HEK293 (cell line): ENCODE data around the gene TOMM40.
"Not testable (repeated sequence)": the region's sequence is repeated elsewhere in the genome, so short reads cannot be mapped to it uniquely, and the experiment has no call there.

Source experiments
- CTCF ChIA-PET: fragments of 350-600 bp; formaldehyde crosslinking; extraction: SDS; loops from one replicate; lab custom pipeline; 2021; ENCODE audit warnings: antibody characterized with exemption; lab: Yijun Ruan, JAX
- POLR2A ChIA-PET: fragments of 300-600 bp; formaldehyde crosslinking; extraction: SDS; loops from one replicate; lab custom pipeline; 2020; ENCODE audit warnings: antibody characterized with exemption, inconsistent platforms; lab: Yijun Ruan, JAX
- H3K27ac ChIP-seq: fragments of 200-500 bp; sonication (Bioruptor generic); 2 replicates; pipeline ENCODE4 v1.5.1; 2014; ENCODE audit warnings: low read depth, low read length, control low read depth, inconsistent platforms; ENCODE audit errors: extremely low read depth
- H3K36me3 ChIP-seq, 2 experiments: fragments of 200-500 bp in 1 of 2; sonication (Bioruptor generic) in 1 of 2; 1 replicate in 1 of 2; 2 replicates in 1 of 2; pipeline ENCODE4 v1.5.1; 2014 to 2017; ENCODE audit warnings: inconsistent platforms in 2 of 2, low read length in 2 of 2; ENCODE audit not compliant: control insufficient read depth in 2 of 2, insufficient read depth in 1 of 2
- H3K4me1 ChIP-seq: fragments of 200-500 bp; sonication (Bioruptor generic); 2 replicates; pipeline ENCODE4 v1.5.1; 2014; ENCODE audit warnings: mild to moderate bottlenecking, low read length, inconsistent platforms; ENCODE audit not compliant: control insufficient read depth, insufficient read depth
- H3K4me3 ChIP-seq: 2 replicates; pipeline ENCODE4 v1.5.1; 2011; ENCODE audit warnings: low read depth, mild to moderate bottlenecking, control low read depth, low read length, moderate library complexity
- H3K9me3 ChIP-seq: fragments of 200-500 bp; sonication (Bioruptor generic); 2 replicates; pipeline ENCODE4 v1.5.1; 2014; ENCODE audit warnings: low read depth, low read length, inconsistent platforms; ENCODE audit not compliant: control insufficient read depth, insufficient read depth
- EGR2 ChIP-seq: fragments of 450-650 bp; formaldehyde crosslinking; IDR thresholded peaks from 2 replicates; pipeline ENCODE4 v1.5.1; 2016; ENCODE audit warnings: low read depth, missing biosample characterization, missing genetic modification characterization
- GFI1B ChIP-seq: fragments of 450-650 bp; formaldehyde crosslinking; IDR thresholded peaks from 2 replicates; pipeline ENCODE4 v1.5.1; 2016; ENCODE audit warnings: missing biosample characterization, missing genetic modification characterization
- GLIS1 ChIP-seq: fragments of 450-650 bp; formaldehyde crosslinking; IDR thresholded peaks from 2 replicates; pipeline ENCODE4 v1.5.1; 2016; ENCODE audit warnings: missing biosample characterization, missing genetic modification characterization
- GLIS2 ChIP-seq: fragments of 450-650 bp; formaldehyde crosslinking; IDR thresholded peaks from 2 replicates; pipeline ENCODE4 v1.5.1; 2016; ENCODE audit warnings: missing biosample characterization, missing genetic modification characterization
- KLF10 ChIP-seq: fragments of 450-650 bp; IDR thresholded peaks from 2 replicates; pipeline ENCODE4 v1.5.1; 2018; ENCODE audit warnings: missing biosample characterization, mild to moderate bottlenecking, missing genetic modification characterization
- KLF9 ChIP-seq: fragments of 450-650 bp; formaldehyde crosslinking; IDR thresholded peaks from 2 replicates; pipeline ENCODE4 v1.5.1; 2016; ENCODE audit warnings: missing biosample characterization, missing genetic modification characterization, low read depth
- OSR2 ChIP-seq: fragments of 450-650 bp; formaldehyde crosslinking; IDR thresholded peaks from 2 replicates; pipeline ENCODE4 v1.5.1; 2016; ENCODE audit warnings: missing biosample characterization, missing genetic modification characterization
- ZBTB48 ChIP-seq: fragments of 450-650 bp; formaldehyde crosslinking; IDR thresholded peaks from 2 replicates; pipeline ENCODE4 v1.5.1; 2016; ENCODE audit warnings: missing biosample characterization, missing genetic modification characterization
- ZFHX2 ChIP-seq: fragments of 450-650 bp; formaldehyde crosslinking; conservative IDR thresholded peaks from 2 replicates; pipeline ENCODE4 v1.5.1; 2016; ENCODE audit warnings: missing biosample characterization, missing genetic modification characterization
- ZIC2 ChIP-seq: fragments of 450-650 bp; formaldehyde crosslinking; IDR thresholded peaks from 2 replicates; pipeline ENCODE4 v1.5.1; 2016; ENCODE audit warnings: missing biosample characterization, missing genetic modification characterization
- ZNF112 ChIP-seq: fragments of 450-650 bp; formaldehyde crosslinking; IDR thresholded peaks from 2 replicates; pipeline ENCODE4 v1.5.0; 2017; ENCODE audit warnings: missing biosample characterization, missing genetic modification characterization
- ZNF114 ChIP-seq: fragments of 450-650 bp; formaldehyde crosslinking; IDR thresholded peaks from 2 replicates; pipeline ENCODE4 v1.5.0; 2017; ENCODE audit warnings: missing biosample characterization, missing genetic modification characterization
- ZNF202 ChIP-seq: fragments of 450-650 bp; formaldehyde crosslinking; IDR thresholded peaks from 2 replicates; pipeline ENCODE4 v1.5.1; 2016; ENCODE audit warnings: missing biosample characterization, missing genetic modification characterization, borderline replicate concordance
- ZNF214 ChIP-seq: fragments of 450-650 bp; formaldehyde crosslinking; IDR thresholded peaks from 2 replicates; pipeline ENCODE4 v1.5.1; 2017; ENCODE audit warnings: missing biosample characterization, mild to moderate bottlenecking, missing genetic modification characterization, borderline replicate concordance
- ZNF350 ChIP-seq: fragments of 450-650 bp; formaldehyde crosslinking; IDR thresholded peaks from 2 replicates; pipeline ENCODE4 v1.5.0; 2017; ENCODE audit warnings: missing biosample characterization, mild to moderate bottlenecking, missing genetic modification characterization
- ZNF791 ChIP-seq: fragments of 450-650 bp; formaldehyde crosslinking; IDR thresholded peaks from 2 replicates; pipeline ENCODE4 v1.5.1; 2016; ENCODE audit warnings: missing biosample characterization, missing genetic modification characterization
- ZXDB ChIP-seq: fragments of 450-650 bp; formaldehyde crosslinking; IDR thresholded peaks from 2 replicates; pipeline ENCODE4 v1.5.1; 2016; ENCODE audit warnings: missing biosample characterization, missing genetic modification characterization
- TF ChIP-seq, protein P1 (sequence below): fragments of 450-650 bp; formaldehyde crosslinking; IDR thresholded peaks from 2 replicates; pipeline ENCODE4 v1.5.1; 2017; ENCODE audit warnings: missing biosample characterization, missing genetic modification characterization
- TF ChIP-seq, protein P2 (sequence below): fragments of 450-650 bp; formaldehyde crosslinking; IDR thresholded peaks from 2 replicates; pipeline ENCODE4 v1.5.1; 2016; ENCODE audit warnings: missing biosample characterization, missing genetic modification characterization
- TF ChIP-seq, protein P3 (sequence below): fragments of 450-650 bp; IDR thresholded peaks from 2 replicates; pipeline ENCODE4 v1.5.1; 2018; ENCODE audit warnings: missing biosample characterization, mild to moderate bottlenecking, missing genetic modification characterization
- TF ChIP-seq, protein P4 (sequence below): fragments of 450-650 bp; formaldehyde crosslinking; IDR thresholded peaks from 2 replicates; pipeline ENCODE4 v1.5.1; 2016; ENCODE audit warnings: missing biosample characterization, missing genetic modification characterization
- TF ChIP-seq, protein P5 (sequence below): fragments of 450-650 bp; formaldehyde crosslinking; IDR thresholded peaks from 2 replicates; pipeline ENCODE4 v1.5.1; 2016; ENCODE audit warnings: missing biosample characterization, missing genetic modification characterization

The TOMM40 gene

DNA sequence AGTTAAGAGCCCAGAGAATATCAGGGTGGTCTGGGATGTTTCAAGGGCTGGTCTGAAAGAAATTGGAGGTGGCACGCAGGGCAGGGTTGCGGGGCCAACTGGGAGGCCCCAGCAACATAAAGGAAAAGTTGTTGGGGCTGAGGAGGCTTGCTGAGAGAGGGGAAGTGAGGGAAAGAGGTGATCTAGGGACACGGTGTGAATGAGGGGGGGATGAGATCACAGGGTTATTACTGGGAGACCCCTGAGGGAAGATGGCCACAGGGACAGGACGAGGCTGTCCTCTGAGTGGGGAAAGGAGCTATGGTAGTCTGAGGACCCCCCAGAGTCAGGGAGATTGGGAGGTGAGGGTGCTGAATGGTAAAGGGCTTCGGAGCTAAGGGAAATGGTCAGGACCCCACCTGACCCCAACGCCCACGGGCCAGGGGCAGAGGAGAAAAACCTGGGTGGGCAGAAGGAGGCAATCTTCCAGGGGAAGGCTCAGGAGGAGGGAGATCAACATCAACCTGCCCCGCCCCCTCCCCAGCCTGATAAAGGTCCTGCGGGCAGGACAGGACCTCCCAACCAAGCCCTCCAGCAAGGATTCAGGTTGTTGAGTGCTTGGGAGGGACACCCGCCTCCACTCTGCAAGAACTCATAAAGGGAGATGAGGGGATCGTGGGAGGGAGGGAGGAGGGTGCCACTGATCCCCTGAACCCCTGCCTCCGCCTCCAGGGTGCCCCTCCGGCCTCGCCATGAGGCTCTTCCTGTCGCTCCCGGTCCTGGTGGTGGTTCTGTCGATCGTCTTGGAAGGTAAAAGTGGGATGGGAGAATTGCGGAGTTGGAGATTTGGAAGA, 35.4 kb downstream of the TOMM40 start:
- H3K36me3 ChIP-seq, H3K27ac ChIP-seq, H3K9me3 ChIP-seq, H3K4me1 ChIP-seq, H3K4me3 ChIP-seq, POLR2A ChIA-PET: not testable (repeated sequence)
- TF ChIP-seq ZXDB (0 out of 2 replicates have a peak, but pooled peaks have one; percentile 7), KLF9 (tag by site-specific recombination) (0 out of 2 replicates have a peak, but pooled peaks have one; percentile 23), GLIS1 (tag by site-specific recombination) (peak; percentile 73), ZFHX2 (tag by site-specific recombination) (peak; percentile 62; the same call in 1 of the 2 replicates), EGR2 (peak; percentile 71), GLIS2 (tag by site-specific recombination) (peak; percentile 48)
- TF ChIP-seq, protein P1, sequence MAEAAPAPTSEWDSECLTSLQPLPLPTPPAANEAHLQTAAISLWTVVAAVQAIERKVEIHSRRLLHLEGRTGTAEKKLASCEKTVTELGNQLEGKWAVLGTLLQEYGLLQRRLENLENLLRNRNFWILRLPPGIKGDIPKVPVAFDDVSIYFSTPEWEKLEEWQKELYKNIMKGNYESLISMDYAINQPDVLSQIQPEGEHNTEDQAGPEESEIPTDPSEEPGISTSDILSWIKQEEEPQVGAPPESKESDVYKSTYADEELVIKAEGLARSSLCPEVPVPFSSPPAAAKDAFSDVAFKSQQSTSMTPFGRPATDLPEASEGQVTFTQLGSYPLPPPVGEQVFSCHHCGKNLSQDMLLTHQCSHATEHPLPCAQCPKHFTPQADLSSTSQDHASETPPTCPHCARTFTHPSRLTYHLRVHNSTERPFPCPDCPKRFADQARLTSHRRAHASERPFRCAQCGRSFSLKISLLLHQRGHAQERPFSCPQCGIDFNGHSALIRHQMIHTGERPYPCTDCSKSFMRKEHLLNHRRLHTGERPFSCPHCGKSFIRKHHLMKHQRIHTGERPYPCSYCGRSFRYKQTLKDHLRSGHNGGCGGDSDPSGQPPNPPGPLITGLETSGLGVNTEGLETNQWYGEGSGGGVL (tag by site-specific recombination) = 0 out of 2 replicates have a peak, but pooled peaks have one; percentile 11
- CTCF ChIA-PET = interaction anchor here (0.6 to 1.4 kb wide), 3 partner anchors 9 to 57 kb away, joined by 3 to 4 read pairs (median 4); no protein-coding TSS in a partner anchor

DNA sequence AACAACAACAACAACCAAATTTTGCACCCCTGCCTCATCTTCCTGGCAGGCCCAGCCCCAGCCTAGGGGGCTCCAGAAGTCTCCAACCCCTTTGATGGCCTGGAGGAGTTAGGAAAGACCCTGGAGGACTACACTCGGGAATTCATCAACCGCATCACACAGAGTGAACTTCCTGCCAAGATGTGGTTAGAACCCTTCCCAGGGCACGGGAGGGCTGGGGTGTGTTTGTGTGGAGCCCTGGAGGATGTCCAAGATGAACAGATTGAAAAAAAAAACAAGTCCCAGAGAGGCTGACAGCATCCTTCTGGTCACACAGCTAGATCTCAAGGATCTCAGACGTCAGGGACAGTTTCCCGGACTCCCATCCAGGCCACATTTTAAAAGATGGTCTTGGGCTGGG, 36.7 kb downstream of the TOMM40 start:
- H3K27ac ChIP-seq = no peak overlapping the region

More for the DNA sequence above, 36.7 kb downstream of the TOMM40 start:
- H3K4me3 ChIP-seq = no peak overlapping the region
- ChIA-PET POLR2A (interaction anchor here (0.7 kb wide), 1 partner anchor 430 kb away, joined by 4 read pairs; no protein-coding TSS in a partner anchor), CTCF (no interaction called here)
- no peaks in the 10 kb centered on the region; the same call in 1 of the 2 replicates for H3K4me1 ChIP-seq
- TF ChIP-seq KLF9 (tag by site-specific recombination) (no peak), ZNF114 (tag by site-specific recombination) (no peak), KLF10 (tag by site-specific recombination) (no peak), OSR2 (tag by site-specific recombination) (no peak), ZNF214 (no peak), ZNF112 (no peak), ZBTB48 (tag by site-specific recombination) (no peak), GLIS1 (tag by site-specific recombination) (no peak), ZIC2 (no peak), GFI1B (tag by site-specific recombination) (no peak), ZNF202 (tag by site-specific recombination) (no peak), ZNF350 (tag by site-specific recombination) (no peak), ZNF791 (tag by site-specific recombination) (no peak)
- TF ChIP-seq, protein P2, sequence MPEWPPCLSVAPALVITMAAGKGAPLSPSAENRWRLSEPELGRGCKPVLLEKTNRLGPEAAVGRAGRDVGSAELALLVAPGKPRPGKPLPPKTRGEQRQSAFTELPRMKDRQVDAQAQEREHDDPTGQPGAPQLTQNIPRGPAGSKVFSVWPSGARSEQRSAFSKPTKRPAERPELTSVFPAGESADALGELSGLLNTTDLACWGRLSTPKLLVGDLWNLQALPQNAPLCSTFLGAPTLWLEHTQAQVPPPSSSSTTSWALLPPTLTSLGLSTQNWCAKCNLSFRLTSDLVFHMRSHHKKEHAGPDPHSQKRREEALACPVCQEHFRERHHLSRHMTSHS (tag by site-specific recombination) = no peak
- TF ChIP-seq, protein P3, sequence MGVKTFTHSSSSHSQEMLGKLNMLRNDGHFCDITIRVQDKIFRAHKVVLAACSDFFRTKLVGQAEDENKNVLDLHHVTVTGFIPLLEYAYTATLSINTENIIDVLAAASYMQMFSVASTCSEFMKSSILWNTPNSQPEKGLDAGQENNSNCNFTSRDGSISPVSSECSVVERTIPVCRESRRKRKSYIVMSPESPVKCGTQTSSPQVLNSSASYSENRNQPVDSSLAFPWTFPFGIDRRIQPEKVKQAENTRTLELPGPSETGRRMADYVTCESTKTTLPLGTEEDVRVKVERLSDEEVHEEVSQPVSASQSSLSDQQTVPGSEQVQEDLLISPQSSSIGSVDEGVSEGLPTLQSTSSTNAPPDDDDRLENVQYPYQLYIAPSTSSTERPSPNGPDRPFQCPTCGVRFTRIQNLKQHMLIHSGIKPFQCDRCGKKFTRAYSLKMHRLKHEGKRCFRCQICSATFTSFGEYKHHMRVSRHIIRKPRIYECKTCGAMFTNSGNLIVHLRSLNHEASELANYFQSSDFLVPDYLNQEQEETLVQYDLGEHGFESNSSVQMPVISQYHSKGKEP (tag by site-specific recombination) = no peak
- TF ChIP-seq, protein P4, sequence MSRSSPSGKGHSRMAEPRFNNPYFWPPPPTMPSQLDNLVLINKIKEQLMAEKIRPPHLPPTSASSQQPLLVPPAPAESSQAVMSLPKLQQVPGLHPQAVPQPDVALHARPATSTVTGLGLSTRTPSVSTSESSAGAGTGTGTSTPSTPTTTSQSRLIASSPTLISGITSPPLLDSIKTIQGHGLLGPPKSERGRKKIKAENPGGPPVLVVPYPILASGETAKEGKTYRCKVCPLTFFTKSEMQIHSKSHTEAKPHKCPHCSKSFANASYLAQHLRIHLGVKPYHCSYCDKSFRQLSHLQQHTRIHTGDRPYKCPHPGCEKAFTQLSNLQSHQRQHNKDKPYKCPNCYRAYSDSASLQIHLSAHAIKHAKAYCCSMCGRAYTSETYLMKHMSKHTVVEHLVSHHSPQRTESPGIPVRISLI = no peak
- TF ChIP-seq, protein P5, sequence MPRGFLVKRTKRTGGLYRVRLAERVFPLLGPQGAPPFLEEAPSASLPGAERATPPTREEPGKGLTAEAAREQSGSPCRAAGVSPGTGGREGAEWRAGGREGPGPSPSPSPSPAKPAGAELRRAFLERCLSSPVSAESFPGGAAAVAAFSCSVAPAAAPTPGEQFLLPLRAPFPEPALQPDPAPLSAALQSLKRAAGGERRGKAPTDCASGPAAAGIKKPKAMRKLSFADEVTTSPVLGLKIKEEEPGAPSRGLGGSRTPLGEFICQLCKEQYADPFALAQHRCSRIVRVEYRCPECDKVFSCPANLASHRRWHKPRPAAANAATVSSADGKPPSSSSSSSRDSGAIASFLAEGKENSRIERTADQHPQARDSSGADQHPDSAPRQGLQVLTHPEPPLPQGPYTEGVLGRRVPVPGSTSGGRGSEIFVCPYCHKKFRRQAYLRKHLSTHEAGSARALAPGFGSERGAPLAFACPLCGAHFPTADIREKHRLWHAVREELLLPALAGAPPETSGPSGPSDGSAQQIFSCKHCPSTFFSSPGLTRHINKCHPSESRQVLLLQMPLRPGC = no peak
- TF ChIP-seq, all 188 proteins: peak for 0
- no peaks in the 10 kb centered on the region for H3K36me3 ChIP-seq
- no peaks in the 10 kb centered on the region for H3K9me3 ChIP-seq
